Mesodermal cell (in vitro differentiated cells): Measurements from ENCODE around the gene TKT.

ENCODE experiments used
- H3K27ac ChIP-seq: 2 replicates; pipeline ENCODE4 v1.7.0; 2013; ENCODE audit warnings: mild to moderate bottlenecking, low read depth, low read length, moderate library complexity; ENCODE audit not compliant: severe bottlenecking
- H3K36me3 ChIP-seq: 2 replicates; pipeline ENCODE4 v1.7.1; 2013; ENCODE audit warnings: mild to moderate bottlenecking, low read length, moderate library complexity; ENCODE audit not compliant: control insufficient read depth, insufficient read depth
- H3K4me1 ChIP-seq: one replicate; pipeline ENCODE4 v1.7.1; 2013; ENCODE audit warnings: mild to moderate bottlenecking, low read length; ENCODE audit not compliant: insufficient read depth, control insufficient read depth, poor library complexity, severe bottlenecking
- H3K4me3 ChIP-seq: 2 replicates; pipeline ENCODE4 v1.7.0; 2013; ENCODE audit warnings: low read length, control low read depth, mild to moderate bottlenecking; ENCODE audit not compliant: insufficient read depth, poor library complexity, severe bottlenecking; ENCODE audit errors: extremely low read depth
- H3K9me3 ChIP-seq: 2 replicates; pipeline ENCODE4 v1.7.1; 2013; ENCODE audit warnings: mild to moderate bottlenecking, low read length, moderate library complexity; ENCODE audit not compliant: control insufficient read depth
- WGBS, 2 experiments: methylation state at CpG; one replicate each; pipeline ENCODE4 v1.1.5; 2013; ENCODE audit warnings: missing lambda C conversion rate in 2 of 2; ENCODE audit not compliant: insufficient coverage in 2 of 2; 5-methylcytosine and 5-hydroxymethylcytosine counted together

TKT gene

GRCh38 chr3:53175613-53176540, 79.9 kb downstream of the TKT start:
- no peak overlapping the region for H3K4me3 ChIP-seq
- H3K9me3 ChIP-seq, result no peaks in the 10 kb centered on the region
- H3K4me1 ChIP-seq, result peaks cover 10% of the 10 kb centered on the region
- peaks cover 37% of the 10 kb centered on the region for H3K36me3 ChIP-seq
- WGBS, 2 experiments, result 93% methylated on average over 8 to 9 of the region's 9 CpGs
- H3K27ac ChIP-seq, result no peak overlapping the region
